ENCODE measurements around the gene PRPF6. TPM values are rescaled to one million over a fixed set of nuclear protein-coding genes. Genes with fewer than 3 reads are reported as not detected.
A peak's percentile ranks its signal among the peaks of the same experiment; 100 is the strongest.

PRPF6 gene
- 10 to 100 TPM; 89.5 to 94.8 (median 89.9) TPM for polyA plus RNA-seq (ENCODE audit: insufficient read length in 3 of 3)

- peak; percentile 80 to 90 (median 82) for DNase-seq (ENCODE audit: low read depth in 3 of 3, low spot score in 2 of 3)
Observed at GRCh38 chr20:63980806-63981728, at the start of gene PRPF6. PRPF6 (plus strand) TSS chr20:63981132; CDS start chr20:63981246, 114 bp downstream.

- DNase-seq (ENCODE audit: low read depth in 3 of 3, low spot score in 2 of 3): no peak
Observed at GRCh38 chr20:63931735-63932134, 49.2 kb upstream of the PRPF6 start.

GRCh38 chr20:63932606-63933160 lies 48.2 kb upstream of the PRPF6 start:
- DNase-seq (ENCODE audit: low read depth in 3 of 3, low spot score in 2 of 3): no peak

GRCh38 chr20:63933646-63934045 lies 47.3 kb upstream of the PRPF6 start:
- DNase-seq (ENCODE audit: low read depth in 3 of 3, low spot score in 2 of 3): no peak

GRCh38 chr20:63934271-63935068 lies 46.5 kb upstream of the PRPF6 start:
- DNase-seq (ENCODE audit: low read depth in 3 of 3, low spot score in 2 of 3): no peak

GRCh38 chr20:63935447-63935846 lies 45.5 kb upstream of the PRPF6 start:
- no peak for DNase-seq (ENCODE audit: low read depth in 3 of 3, low spot score in 2 of 3)

- no peak for DNase-seq (ENCODE audit: low read depth in 3 of 3, low spot score in 2 of 3)
Observed at GRCh38 chr20:63937596-63937995, 43.3 kb upstream of the PRPF6 start.

GRCh38 chr20:63939061-63939935 lies 41.6 kb upstream of the PRPF6 start:
- DNase-seq (ENCODE audit: low read depth in 3 of 3, low spot score in 2 of 3): no peak

GRCh38 chr20:63940071-63940471 lies 40.9 kb upstream of the PRPF6 start:
- no peak for DNase-seq (ENCODE audit: low read depth in 3 of 3, low spot score in 2 of 3)

- no peak for DNase-seq (ENCODE audit: low read depth in 3 of 3, low spot score in 2 of 3)
Observed at GRCh38 chr20:63940472-63941266, 40.3 kb upstream of the PRPF6 start.

GRCh38 chr20:63941282-63942081 lies 39.5 kb upstream of the PRPF6 start:
- DNase-seq (ENCODE audit: low read depth in 3 of 3, low spot score in 2 of 3): no peak

GRCh38 chr20:63942250-63942951 lies 38.5 kb upstream of the PRPF6 start:
- DNase-seq (ENCODE audit: low read depth in 3 of 3, low spot score in 2 of 3): no peak

GRCh38 chr20:63942969-63943807 lies 37.7 kb upstream of the PRPF6 start:
- DNase-seq (ENCODE audit: low read depth in 3 of 3, low spot score in 2 of 3): no peak

GRCh38 chr20:63943808-63944077 lies 37.2 kb upstream of the PRPF6 start:
- DNase-seq (ENCODE audit: low read depth in 3 of 3, low spot score in 2 of 3): no peak

GRCh38 chr20:63944078-63944941 lies 36.6 kb upstream of the PRPF6 start:
- no peak for DNase-seq (ENCODE audit: low read depth in 3 of 3, low spot score in 2 of 3)

GRCh38 chr20:63945031-63945658 lies 35.8 kb upstream of the PRPF6 start:
- no peak for DNase-seq (ENCODE audit: low read depth in 3 of 3, low spot score in 2 of 3)
